ENCODE data around the gene ERBB2.
A peak's percentile ranks its signal among the peaks of the same experiment; 100 is the strongest.
"Not testable (repeated sequence)": the region's sequence is repeated elsewhere in the genome, so short reads cannot be mapped to it uniquely, and the experiment has no call there.

Gene ERBB2

GRCh38 chr17:39679521-39680192 lies 20.2 kb upstream of the ERBB2 start:
- no peak for DNase-seq

GRCh38 chr17:39683295-39683939 lies 16.4 kb upstream of the ERBB2 start:
- no peak for DNase-seq

- no peak for DNase-seq
Measured at GRCh38 chr17:39684369-39685192, 15.3 kb upstream of the ERBB2 start.

GRCh38 chr17:39687101-39687545 lies 12.7 kb upstream of the ERBB2 start:
- DNase-seq = no peak

- peak; percentile 53 to 74 for DNase-seq
Measured at GRCh38 chr17:39687546-39688474, 12.1 kb upstream of the ERBB2 start, which contains the start of gene PGAP3. Gene PGAP3, minus strand, starts transcription at chr17:39688057. Its CDS starts 43 bp downstream, at chr17:39688014.

- no peak for DNase-seq
Measured at GRCh38 chr17:39688475-39688835, 11.4 kb upstream of the ERBB2 start.

GRCh38 chr17:39688945-39689344 lies 10.9 kb upstream of the ERBB2 start:
- DNase-seq = no peak

GRCh38 chr17:39694593-39694992 lies 5.3 kb upstream of the ERBB2 start:
- no peak for DNase-seq

- no peak for DNase-seq
Measured at GRCh38 chr17:39695089-39695474, 4.8 kb upstream of the ERBB2 start.

- no peak for DNase-seq
Measured at GRCh38 chr17:39696731-39697130, 3.1 kb upstream of the ERBB2 start.

- DNase-seq = no peak
Measured at GRCh38 chr17:39697961-39698360, 1.9 kb upstream of the ERBB2 start.

GRCh38 chr17:39699157-39699817 lies 577 bp upstream of the ERBB2 start:
- not testable (repeated sequence) for DNase-seq

GRCh38 chr17:39700148-39700987 lies 504 bp downstream of the ERBB2 start:
- no peak for DNase-seq

- no peak for DNase-seq
Measured at GRCh38 chr17:39701012-39701783, 1.3 kb downstream of the ERBB2 start.

GRCh38 chr17:39701784-39702422 lies 2.0 kb downstream of the ERBB2 start:
- DNase-seq = no peak

GRCh38 chr17:39702901-39703893 lies 3.3 kb downstream of the ERBB2 start:
- DNase-seq = no peak

GRCh38 chr17:39703913-39704312 lies 4.0 kb downstream of the ERBB2 start:
- DNase-seq = no peak

GRCh38 chr17:39704821-39705551 lies 5.1 kb downstream of the ERBB2 start:
- DNase-seq = no peak
